ENCODE results near the gene CTU1.
"Not testable (repeated sequence)": the region's sequence is repeated elsewhere in the genome, so short reads cannot be mapped to it uniquely, and the experiment has no call there.

The CTU1 gene
- 5.8 to 9.7 reads per million in 2 donors for total RNA-seq

DNA sequence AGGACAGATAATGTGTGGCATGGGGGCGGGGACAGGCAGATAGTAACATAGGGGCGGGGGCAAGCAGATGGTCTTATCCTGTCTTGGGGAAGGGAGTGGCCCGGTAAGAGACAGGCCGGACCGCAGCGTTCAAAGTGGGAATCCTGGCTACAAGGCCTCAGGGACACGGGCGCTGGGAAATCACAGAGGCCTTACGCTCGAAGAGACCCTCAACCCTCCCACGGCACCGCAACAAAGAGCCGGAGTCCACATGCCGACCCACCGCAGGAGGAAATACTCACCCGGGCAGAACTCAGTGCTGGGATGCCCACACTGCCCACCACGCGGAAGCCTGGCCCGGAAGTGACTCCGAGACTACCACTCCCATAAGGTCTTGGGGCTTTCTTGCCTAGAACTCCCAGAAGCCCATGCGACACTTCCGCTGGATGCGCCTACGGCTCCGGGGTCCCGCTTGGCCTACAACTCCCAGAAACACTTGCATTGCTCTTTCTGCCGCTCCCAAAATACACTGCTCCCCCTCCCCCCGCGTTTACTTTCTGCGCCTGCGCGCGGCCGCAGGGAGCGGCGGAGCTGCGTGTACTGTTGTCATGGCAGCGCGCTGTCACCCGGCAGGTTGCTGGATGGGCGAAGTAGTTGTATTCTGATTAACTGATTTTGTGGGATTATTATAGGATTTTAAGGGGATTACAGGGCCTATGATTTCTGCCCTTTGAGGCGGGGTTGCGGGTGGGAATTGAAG is at the start of gene CTU1:
Gene CTU1, minus strand, starts transcription at position 344 of the 739 bp plus-strand sequence. CDS start 3,840 bp downstream, outside the sequence.
- peak; percentile 94 for DNase-seq

GRCh38 chr19:51157265-51157664 is 49.1 kb upstream of the CTU1 start:
- no peak for DNase-seq

DNA sequence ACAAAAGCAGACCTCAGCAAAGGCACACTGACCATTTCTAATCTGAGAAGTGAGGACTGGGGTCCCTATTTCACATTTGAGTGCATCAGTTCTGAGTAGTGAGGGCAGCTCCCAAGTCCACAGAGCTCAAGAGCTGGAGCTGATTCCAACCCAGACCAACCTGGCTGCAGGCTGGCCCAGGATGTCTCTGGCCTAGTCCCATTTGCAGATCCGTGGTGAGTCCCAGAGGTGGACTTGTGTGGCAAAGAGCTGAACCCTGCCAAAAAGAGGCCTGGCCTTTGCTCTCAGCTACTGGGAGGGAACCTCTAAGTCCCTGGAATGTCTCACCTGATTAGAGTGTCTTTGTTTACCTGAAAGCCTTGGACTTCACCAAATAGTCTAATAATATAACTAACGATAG is 48.5 kb upstream of the CTU1 start:
- DNase-seq = no peak

DNA sequence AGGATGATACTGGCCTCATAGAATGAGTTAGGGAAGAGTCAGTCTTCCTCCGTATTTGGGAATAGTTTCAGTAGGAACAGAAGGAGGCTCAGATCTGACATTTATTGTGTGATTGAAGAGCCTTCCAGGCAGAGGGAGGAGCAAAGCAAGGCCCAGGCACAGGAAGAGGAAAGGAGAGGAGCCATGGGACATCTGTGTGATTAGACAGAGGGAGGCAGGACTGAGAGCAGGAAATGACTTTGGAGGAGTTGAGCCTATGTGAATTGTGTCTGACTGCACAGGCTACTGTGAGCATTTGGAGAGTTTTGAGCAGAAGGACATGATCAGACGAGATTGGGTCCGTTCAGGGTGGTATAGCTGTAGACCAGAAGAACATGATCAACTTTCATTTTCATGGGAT is 42.4 kb upstream of the CTU1 start:
- no peak for DNase-seq

DNA sequence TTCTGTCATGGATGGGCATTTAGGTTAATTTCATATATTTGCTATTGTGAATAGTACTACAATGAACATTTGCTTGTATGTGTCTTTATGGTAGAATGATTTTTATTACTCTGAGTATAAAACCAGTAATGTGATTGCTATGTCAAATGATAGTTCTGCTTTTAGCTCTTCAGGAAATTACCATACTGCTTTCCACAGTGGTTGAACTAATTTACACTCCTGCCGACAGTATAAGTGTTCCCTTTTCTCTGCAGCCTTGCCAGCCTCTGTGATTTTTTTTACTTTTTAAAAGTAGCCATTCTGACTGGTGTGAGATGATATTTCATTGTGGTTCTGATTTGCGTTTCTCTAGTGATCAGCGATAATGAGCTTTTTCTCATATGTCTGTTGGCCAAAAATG is 40.4 kb upstream of the CTU1 start:
- no peak for DNase-seq

DNA sequence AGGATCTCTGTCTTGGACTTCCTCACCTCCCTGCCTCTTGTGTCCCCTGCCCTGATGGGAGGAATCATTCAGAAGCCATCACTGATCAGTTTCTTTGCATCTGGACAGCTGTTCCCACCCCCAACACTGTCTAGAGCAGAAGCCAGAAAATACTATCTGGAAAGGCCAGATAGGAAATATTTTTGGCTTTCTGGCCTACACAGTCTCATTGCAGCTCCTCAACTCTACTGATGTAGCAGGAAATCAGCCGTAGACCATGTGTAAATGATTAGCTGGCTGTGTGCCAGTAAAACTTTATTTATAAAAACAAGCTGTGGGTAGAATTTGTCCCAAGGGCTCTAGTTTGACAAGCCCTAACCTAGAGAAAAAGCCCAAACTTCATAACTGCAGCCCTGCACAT is 39.5 kb upstream of the CTU1 start:
- no peak for DNase-seq

GRCh38 chr19:51146751-51147150 is 38.5 kb upstream of the CTU1 start:
- no peak for DNase-seq

DNA sequence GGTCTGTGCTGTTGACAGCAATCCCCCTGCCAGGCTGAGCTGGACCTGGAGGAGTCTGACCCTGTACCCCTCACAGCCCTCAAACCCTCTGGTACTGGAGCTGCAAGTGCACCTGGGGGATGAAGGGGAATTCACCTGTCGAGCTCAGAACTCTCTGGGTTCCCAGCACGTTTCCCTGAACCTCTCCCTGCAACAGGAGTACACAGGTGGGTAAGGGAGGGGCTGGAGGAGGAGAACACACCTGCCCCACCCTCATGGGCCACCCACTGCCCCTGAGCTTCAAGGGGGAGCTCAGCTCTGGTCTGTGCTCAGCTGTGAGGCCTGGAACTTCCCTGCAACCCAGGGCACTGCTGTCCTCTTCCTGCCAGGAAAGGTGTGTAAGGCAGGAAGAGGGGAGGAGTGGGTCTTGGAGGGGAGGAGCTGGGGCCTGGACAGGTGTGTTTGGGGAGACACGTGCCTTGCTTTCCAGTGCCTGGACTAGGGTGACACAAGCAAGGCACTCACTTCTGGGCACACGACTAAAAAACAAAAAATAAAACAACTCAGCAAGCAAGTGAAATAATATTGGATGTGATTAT is 37.8 kb upstream of the CTU1 start:
- no peak for DNase-seq

- no peak for DNase-seq
Observed at GRCh38 chr19:51144482-51145045, 36.4 kb upstream of the CTU1 start.

DNA sequence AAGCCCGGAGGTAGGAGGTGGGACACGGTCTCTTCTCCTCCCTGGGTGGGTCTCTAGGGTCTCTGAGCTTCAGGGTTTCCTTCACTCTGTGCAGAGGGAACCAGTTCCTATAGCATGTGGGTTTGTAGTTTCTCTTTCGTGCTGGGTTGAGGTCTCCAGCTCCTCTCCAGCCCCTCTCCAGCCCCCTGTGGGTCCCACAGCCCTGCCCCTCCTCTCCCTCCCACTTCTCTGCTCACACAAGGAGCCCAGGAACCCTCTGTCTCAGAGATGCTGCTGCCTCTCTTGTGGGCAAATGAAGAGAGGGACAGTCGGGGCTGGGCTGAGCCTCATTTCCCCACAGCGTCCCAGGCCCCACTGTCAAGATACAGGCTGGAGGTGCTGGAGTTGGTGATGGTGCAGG is 35.3 kb upstream of the CTU1 start:
- DNase-seq = no peak

DNA sequence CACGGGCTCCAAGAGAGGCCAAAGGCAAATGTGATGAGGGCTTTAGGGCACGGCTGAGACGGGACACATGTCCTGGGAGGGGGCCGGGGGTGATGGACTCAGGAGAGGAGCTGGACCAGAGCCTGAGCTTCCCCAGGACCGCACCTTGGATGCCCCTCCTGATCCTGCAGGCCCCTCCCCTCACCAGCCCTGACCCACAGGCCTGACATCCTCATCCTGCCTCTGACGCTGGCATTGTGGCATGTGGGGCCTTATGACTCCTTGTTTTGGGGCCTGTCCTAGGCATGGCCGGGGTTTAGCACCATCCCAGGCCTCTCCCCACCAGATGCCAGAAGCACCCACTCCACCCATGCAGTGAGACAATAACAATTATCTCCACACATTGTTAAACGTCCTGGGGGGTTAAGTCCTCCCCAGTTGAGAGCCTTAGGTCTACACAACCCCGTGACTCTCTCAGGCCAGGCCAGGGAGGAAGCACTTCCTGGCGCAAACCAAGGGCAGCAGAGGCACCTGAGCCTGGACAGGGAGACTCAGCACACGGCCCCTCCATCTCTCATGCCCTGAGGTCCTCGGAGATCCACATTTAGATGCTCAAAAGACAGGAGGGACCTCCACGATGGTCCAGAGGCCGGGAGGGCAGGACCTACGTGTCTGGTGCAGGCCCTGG is 34.7 kb upstream of the CTU1 start:
- not testable (repeated sequence) for DNase-seq

DNA sequence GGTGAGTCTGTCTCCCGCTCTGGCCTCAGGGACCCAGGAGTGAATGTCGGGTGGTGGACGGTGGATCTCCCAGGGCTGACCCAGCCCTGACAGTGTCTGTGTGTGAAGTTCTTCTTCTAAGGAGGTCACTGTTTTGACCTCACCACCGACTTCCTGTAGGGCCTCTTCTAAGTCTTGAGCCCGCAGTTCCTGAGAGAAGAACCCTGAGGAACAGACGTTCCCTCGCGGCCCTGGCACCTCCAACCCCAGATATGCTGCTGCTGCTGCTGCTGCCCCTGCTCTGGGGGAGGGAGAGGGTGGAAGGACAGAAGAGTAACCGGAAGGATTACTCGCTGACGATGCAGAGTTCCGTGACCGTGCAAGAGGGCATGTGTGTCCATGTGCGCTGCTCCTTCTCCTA is 33.9 kb upstream of the CTU1 start, which contains the start of gene SIGLEC7:
Gene SIGLEC7, plus strand, starts transcription at position 183 of the 400 bp plus-strand sequence. Its CDS starts 69 bp downstream, at position 252.
- DNase-seq = no peak

- no peak for DNase-seq
Observed at GRCh38 chr19:51141181-51141580, 33.0 kb upstream of the CTU1 start.

DNA sequence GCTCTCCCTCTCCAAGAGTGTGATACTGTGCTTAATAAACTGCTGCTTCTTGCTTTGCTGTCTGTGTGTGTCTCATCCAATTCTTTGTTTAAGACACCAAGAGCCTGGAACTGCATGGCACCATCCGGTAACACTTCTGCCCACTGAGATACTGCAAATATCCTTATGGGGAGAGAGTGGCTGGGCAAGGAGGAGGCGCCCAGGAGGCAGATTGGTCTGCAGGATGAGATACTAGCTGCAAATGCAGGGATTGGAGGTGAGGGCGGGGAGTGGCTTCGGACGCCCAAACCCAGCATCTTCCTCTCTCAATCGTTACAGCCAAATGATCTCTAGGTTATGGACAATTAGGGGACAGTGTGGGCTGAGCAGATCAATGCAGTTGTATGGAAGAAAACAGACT is 32.2 kb upstream of the CTU1 start:
- DNase-seq = no peak

- no peak for DNase-seq
Observed at GRCh38 chr19:51139299-51140014, 31.2 kb upstream of the CTU1 start.

- no peak for DNase-seq
Observed at GRCh38 chr19:51138549-51138979, 30.4 kb upstream of the CTU1 start.

- DNase-seq = no peak
Observed at GRCh38 chr19:51137792-51138425, 29.7 kb upstream of the CTU1 start.

GRCh38 chr19:51136851-51137551 is 28.8 kb upstream of the CTU1 start:
- no peak for DNase-seq

DNA sequence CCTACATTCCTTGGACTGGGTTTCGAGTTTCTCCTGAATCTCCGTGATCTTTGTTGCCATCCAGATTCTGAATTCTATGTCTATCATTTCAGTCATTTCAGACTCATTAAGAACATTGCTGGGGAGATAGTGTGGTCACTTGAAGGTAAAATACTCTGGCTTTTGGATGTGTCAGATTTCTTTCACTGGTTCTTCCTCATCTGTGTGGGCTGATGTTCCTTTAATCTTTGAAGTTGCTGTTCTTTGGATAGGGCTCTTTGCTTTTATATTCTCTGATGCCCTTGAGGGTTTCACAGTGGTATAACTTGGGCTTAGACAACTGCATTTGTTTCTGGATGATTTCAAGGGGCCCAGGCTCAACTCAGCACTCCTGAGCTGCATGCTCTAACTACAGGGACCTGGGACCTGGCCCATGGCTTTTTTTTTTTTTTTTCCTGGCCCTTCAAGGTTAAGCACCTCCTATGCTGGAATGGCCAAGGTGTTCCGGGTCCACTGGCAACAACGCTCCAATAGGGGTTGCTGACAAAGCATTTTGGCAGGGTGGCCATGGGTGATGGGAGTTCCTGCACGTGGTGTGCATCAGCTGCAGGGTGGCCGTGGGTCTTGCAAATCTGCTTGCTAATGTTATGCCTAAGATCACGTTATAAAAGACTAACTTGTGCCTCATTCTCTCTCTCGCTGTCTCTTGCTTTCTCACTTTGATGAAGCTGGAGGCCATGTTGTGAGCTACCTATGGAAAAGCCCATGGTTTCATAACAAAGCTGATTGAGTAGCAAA is 28.0 kb upstream of the CTU1 start:
- DNase-seq = no peak

DNA sequence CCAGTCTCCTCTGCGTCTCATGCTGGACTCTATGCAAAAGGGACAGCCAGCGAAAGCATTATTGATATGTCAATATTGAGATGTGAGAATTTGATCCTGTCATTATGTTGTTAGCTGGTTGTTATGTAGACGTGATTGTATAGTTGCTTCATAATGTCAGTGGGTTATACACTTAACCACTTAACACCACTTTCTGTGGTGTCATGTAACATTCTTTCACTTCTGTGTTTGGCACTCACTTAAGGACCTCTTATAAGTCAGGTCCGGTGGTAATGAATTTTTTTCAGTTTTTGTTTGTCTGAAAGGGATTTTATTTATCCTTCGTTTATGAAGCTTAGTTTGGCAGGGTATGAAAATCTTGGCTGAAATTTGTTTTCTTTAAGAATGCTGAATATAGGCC is 26.8 kb upstream of the CTU1 start:
- no peak for DNase-seq

Data from activated gamma-delta T cell (primary cell).